Ishikawa (cell line): ENCODE results near the gene NARF.

Experiments
- CEBPB ChIP-seq: IDR thresholded peaks from 2 replicates; pipeline ENCODE4 v1.6.1; 2012
- CREB1 ChIP-seq: IDR thresholded peaks from 2 replicates; pipeline ENCODE4 v1.6.1; 2012; ENCODE audit warnings: low read depth
- EGR1 ChIP-seq: IDR thresholded peaks from 2 replicates; pipeline ENCODE4 v1.6.1; 2012
- EP300 ChIP-seq: IDR thresholded peaks from 2 replicates; pipeline ENCODE4 v1.6.1; 2012; ENCODE audit warnings: borderline replicate concordance
- FOXM1 ChIP-seq: IDR thresholded peaks from 2 replicates; pipeline ENCODE4 v1.6.1; 2012; ENCODE audit warnings: low read depth, borderline replicate concordance
- NFIC ChIP-seq: IDR thresholded peaks from 2 replicates; pipeline ENCODE4 v1.6.1; 2012
- RAD21 ChIP-seq: IDR thresholded peaks from 2 replicates; pipeline ENCODE4 v1.6.1; 2012; ENCODE audit warnings: low read depth
- REST ChIP-seq: IDR thresholded peaks from 2 replicates; pipeline ENCODE4 v1.6.1; 2012; ENCODE audit warnings: low read depth, mild to moderate bottlenecking
- TAF1 ChIP-seq: IDR thresholded peaks from 2 replicates; pipeline ENCODE4 v1.6.1; 2012; ENCODE audit warnings: low read depth, mild to moderate bottlenecking
- TCF12 ChIP-seq: IDR thresholded peaks from 2 replicates; pipeline ENCODE4 v1.6.1; 2012; ENCODE audit warnings: low read depth
- TEAD4 ChIP-seq: IDR thresholded peaks from 2 replicates; pipeline ENCODE4 v1.6.1; 2012
- USF1 ChIP-seq: IDR thresholded peaks from 2 replicates; pipeline ENCODE4 v1.6.1; 2012
- YY1 ChIP-seq: IDR thresholded peaks from 2 replicates; pipeline ENCODE4 v1.6.1; 2012; ENCODE audit warnings: low read depth
- ZBTB7A ChIP-seq: IDR thresholded peaks from 2 replicates; pipeline ENCODE4 v1.6.1; 2012; ENCODE audit warnings: low read depth
- TF ChIP-seq, protein P1 (sequence below): IDR thresholded peaks from 2 replicates; pipeline ENCODE4 v1.6.1; 2012

The NARF gene

DNA sequence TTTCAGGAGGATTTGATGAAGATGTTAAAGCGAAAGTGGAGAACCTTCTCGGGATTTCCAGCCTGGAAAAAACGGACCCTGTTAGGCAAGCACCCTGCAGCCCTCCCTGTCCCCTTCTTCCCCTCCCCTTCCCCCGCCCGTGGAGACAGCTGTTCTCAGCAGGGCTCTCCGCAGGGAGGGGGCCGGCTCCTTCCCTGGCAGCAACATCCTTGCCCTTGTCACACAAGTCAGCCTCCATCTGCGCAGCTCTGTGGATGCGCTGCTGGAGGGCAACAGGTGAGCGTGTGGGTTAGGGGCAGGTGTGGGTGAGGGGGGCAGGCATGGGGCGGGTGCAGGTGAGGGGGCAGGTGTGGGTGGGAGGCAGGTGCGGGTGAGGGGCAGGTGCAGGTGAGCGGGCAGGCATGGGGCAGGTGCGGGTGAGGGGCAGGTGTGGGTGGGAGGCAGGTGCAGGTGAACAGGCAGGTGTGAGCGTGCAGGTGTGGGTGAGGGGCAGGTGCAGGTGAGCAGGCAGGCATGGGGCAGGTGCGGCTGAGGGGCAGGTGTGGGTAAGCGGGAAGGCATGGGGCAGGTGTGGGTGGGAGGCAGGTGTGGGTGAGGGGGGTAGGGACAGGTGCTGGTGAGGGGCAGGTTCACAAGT, 17.4 kb upstream of the NARF start:
- no peak for TF ChIP-seq NFIC
- TF ChIP-seq TAF1 = no peak
- no peak for TF ChIP-seq TEAD4
- TF ChIP-seq EP300 = no peak
- TF ChIP-seq, protein P1, sequence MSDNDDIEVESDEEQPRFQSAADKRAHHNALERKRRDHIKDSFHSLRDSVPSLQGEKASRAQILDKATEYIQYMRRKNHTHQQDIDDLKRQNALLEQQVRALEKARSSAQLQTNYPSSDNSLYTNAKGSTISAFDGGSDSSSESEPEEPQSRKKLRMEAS = no peak
- no peak for TF ChIP-seq YY1
- no peak for TF ChIP-seq RAD21
- TF ChIP-seq FOXM1 = no peak
- TF ChIP-seq USF1 = no peak

GRCh38 chr17:82441691-82442487, 16.7 kb upstream of the NARF start:
- TF ChIP-seq ZBTB7A = no peak
- no peak for TF ChIP-seq RAD21
- TF ChIP-seq, protein P1 = no peak
- TF ChIP-seq EGR1 = no peak
- TF ChIP-seq CEBPB = no peak
- TF ChIP-seq TEAD4 = no peak
- no peak for TF ChIP-seq YY1

DNA sequence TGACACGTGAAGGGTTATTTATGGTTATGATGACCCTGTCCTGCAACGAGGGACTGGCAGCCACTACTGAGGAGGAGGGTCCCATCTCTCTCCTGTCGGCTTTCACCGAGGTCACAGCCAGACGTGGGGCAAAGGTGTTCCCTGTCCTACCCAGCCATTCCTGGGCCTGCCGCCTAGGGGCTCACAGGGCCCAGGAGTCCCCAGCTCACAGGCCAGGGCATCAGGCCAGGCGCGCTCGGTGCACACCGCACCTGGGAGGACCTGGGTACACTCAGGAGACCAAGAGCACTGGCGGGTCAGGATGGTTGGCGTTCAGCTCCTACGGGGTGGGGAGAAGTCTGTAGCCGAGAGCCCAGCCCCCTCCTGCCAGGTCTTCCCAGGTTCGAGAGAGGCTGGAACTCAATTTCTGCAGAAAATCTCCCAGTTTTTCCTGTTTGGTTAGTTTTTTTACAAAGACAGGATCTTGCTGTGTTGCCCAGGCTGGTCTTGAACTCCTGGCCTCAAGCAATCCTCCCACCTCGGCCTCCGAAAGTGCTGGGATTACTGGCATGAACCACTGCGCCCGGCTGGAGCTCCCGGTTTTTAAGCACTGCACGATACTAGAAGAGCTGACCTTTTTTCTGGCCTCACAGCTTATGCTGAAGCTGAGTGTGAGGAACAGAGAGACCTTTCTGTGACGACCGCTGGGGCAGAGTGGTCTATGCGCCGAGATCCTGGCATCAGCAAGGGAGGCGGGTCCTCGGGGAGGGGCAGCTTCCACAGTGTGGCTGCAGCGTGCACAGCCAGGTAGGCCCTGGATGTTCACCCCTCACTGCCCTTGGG, 15.7 kb upstream of the NARF start:
- TF ChIP-seq, protein P1 = no peak
- TF ChIP-seq USF1 = no peak

DNA sequence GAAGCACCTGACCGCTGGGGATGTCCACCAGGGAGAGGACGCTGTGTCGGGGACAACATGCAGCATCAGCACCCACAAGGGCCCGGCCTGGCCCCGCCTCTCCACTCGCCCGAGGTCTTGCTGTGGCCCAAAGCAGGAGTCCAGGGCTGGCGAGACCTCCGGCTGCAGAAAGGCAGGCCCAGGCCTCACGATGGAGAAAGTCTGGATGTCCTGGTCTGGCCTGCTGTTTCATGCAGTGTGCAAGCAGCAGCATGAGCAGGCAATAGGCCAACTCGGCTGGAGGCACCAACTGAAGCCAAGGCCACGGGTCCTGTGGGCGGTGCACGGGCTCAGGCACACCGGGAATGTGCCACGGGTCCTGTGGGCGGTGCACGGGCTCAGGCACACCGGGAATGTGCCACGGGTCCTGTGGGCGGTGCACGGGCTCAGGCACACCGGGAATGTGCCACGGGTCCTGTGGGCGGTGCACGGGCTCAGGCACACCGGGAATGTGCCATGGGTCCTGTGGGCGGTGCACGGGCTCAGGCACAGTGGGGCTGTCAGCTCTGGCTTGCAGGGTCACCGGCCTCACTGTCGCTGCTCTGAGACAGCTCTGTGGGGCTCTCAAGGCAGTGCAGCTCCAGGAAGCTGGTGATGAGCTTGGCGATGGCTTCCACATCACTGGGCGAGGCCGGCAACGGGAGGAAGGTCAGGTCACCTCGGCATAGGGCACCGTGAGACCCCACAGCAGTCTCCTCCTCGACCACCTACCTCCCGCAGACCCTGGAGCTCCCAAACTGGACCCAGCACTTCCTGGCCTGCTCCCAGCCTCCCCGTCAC, 14.9 kb upstream of the NARF start:
- TF ChIP-seq NFIC (peak; percentile 97), CREB1 (no peak), RAD21 (no peak), TCF12 (peak; percentile 91), CEBPB (no peak), REST (no peak), USF1 (peak; percentile 26; the same call in 1 of the 2 replicates), TEAD4 (peak; percentile 58), TAF1 (no peak), EP300 (peak; percentile 82), EGR1 (peak; percentile 89), YY1 (0 out of 2 replicates have a peak, but pooled peaks have one; percentile 7), FOXM1 (no peak), ZBTB7A (no peak)
- TF ChIP-seq, protein P1 = peak; percentile 88

GRCh38 chr17:82444284-82444893, 14.2 kb upstream of the NARF start:
- TF ChIP-seq TCF12 = no peak
- TF ChIP-seq NFIC = no peak
- TF ChIP-seq REST = no peak
- TF ChIP-seq EP300 = no peak
- TF ChIP-seq, protein P1 = no peak
- TF ChIP-seq EGR1 = no peak
- no peak for TF ChIP-seq RAD21
- TF ChIP-seq FOXM1 = no peak
- no peak for TF ChIP-seq TAF1
- no peak for TF ChIP-seq ZBTB7A
- no peak for TF ChIP-seq YY1
- TF ChIP-seq CEBPB = no peak
- TF ChIP-seq CREB1 = no peak
- no peak; the same call in 1 of the 2 replicates for TF ChIP-seq USF1
- TF ChIP-seq TEAD4 = no peak
